Breast epithelium (tissue), 4 donors: Measurements from ENCODE around the gene DNASE2. TPM values are rescaled to one million over a fixed set of nuclear protein-coding genes. Genes with fewer than 3 reads are reported as not detected.
A peak's percentile ranks its signal among the peaks of the same experiment; 100 is the strongest.
"Not testable (repeated sequence)": the region's sequence is repeated elsewhere in the genome, so short reads cannot be mapped to it uniquely, and the experiment has no call there.

Source experiments
- DNase-seq, 2 donors: peaks; one replicate each; pipeline ENCODE4 v3.0.0-alpha.2; 2019; ENCODE audit warnings: low spot score in 2 of 2
- H3K27ac ChIP-seq, 2 donors: fragments of 200-600 bp; sonication (generic) in 1 of 2; one replicate each; pipeline ENCODE4 v1.5.1; 2016 to 2019; ENCODE audit warnings: mild to moderate bottlenecking in 1 of 2
- H3K27me3 ChIP-seq, 2 donors: fragments of 200-600 bp; sonication (generic) in 1 of 2; one replicate each; pipeline versions ENCODE4 v1.5.1 to v1.6.0; 2017 to 2019; ENCODE audit warnings: control low read depth in 1 of 2, mild to moderate bottlenecking in 1 of 2
- H3K36me3 ChIP-seq: fragments of 200-600 bp; one replicate; pipeline ENCODE4 v1.5.1; 2019
- H3K4me1 ChIP-seq, 2 donors: fragments of 200-600 bp; sonication (generic); one replicate each; pipeline ENCODE4 v1.5.1; 2016 to 2019; ENCODE audit warnings: control low read depth in 1 of 2
- H3K4me3 ChIP-seq, 3 donors: fragments of 200-600 bp; sonication (generic); 1 replicate in 2 of 3; 2 replicates in 1 of 3; pipeline ENCODE4 v1.5.1; 2016 to 2019; ENCODE audit warnings: mild to moderate bottlenecking in 3 of 3, moderate library complexity in 2 of 3
- H3K9me3 ChIP-seq, 2 donors: fragments of 200-600 bp; sonication (generic) in 1 of 2; one replicate each; pipeline ENCODE4 v1.5.1; 2016 to 2019; ENCODE audit warnings: control low read depth in 1 of 2
- POLR2A ChIP-seq: fragments of 450-650 bp; IDR thresholded peaks from one replicate; pipeline ENCODE4 v1.6.1; 2016; ENCODE audit warnings: antibody characterized with exemption, mild to moderate bottlenecking, moderate library complexity
- POLR2AphosphoS5 ChIP-seq, 3 donors: sonication (generic); formaldehyde crosslinking; IDR thresholded peaks; one replicate each; pipeline ENCODE4 v1.6.1; 2017; ENCODE audit warnings: antibody characterized with exemption in 3 of 3
- intact Hi-C: fragments of 100-400 bp; cut with DNase I; formaldehyde crosslinking; loops from one replicate; pipeline ENCODE4 v1.15.1; 2023; ENCODE audit warnings: low total_unique reads
- total RNA-seq, 3 donors: library from RNA; depleted of rRNA; stranded (reverse); fragments of >200 nt; gene quantifications; one replicate each; pipeline ENCODE4 v1.1.0, GENCODE V29; 2016
- TF ChIP-seq, protein P1 (sequence below), 3 donors: fragments of 450-650 bp; IDR thresholded peaks; one replicate each; pipeline ENCODE4 v1.5.1; 2016 to 2017; ENCODE audit warnings: antibody characterized with exemption in 3 of 3, mild to moderate bottlenecking in 3 of 3, moderate library complexity in 3 of 3

DNASE2 gene
- total RNA-seq, 3 donors from 2014 or later = 29.8 to 61.0 (median 46.2) TPM

DNA sequence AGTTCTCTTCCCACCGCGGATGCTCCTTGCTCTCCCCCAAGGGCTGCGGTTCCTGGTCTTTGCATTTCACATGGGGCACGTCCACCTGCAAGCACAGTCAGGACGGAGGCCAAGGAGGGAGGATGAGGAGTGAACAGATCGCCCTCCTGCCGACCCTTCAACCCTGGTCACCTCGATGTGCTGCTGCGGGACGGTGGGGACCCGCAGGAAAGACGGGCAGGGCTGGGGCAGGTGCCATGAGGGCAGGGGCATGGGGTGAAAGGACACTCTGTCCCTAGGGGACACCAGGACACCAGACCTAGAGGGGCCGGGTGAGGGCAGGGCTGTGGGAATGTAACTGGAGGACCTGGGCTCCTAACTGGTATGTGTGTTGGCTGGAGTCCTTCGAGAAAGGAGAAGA, 37.0 kb upstream of the DNASE2 start:
- no peak for DNase-seq
- Histone ChIP-seq H3K4me3 (no peak overlapping the region), H3K27ac (no peak overlapping the region), H3K27me3 (no peaks in the 10 kb centered on the region), H3K4me1 (peaks cover 0 to 12% of the 10 kb centered on the region in 2 donors), H3K36me3 (no peaks in the 10 kb centered on the region), H3K9me3 (no peaks in the 10 kb centered on the region)
- TF ChIP-seq POLR2A (no peak), POLR2AphosphoS5 (IDR thresholded peaks at IDR 0.05) (no peak)
- TF ChIP-seq, protein P1, sequence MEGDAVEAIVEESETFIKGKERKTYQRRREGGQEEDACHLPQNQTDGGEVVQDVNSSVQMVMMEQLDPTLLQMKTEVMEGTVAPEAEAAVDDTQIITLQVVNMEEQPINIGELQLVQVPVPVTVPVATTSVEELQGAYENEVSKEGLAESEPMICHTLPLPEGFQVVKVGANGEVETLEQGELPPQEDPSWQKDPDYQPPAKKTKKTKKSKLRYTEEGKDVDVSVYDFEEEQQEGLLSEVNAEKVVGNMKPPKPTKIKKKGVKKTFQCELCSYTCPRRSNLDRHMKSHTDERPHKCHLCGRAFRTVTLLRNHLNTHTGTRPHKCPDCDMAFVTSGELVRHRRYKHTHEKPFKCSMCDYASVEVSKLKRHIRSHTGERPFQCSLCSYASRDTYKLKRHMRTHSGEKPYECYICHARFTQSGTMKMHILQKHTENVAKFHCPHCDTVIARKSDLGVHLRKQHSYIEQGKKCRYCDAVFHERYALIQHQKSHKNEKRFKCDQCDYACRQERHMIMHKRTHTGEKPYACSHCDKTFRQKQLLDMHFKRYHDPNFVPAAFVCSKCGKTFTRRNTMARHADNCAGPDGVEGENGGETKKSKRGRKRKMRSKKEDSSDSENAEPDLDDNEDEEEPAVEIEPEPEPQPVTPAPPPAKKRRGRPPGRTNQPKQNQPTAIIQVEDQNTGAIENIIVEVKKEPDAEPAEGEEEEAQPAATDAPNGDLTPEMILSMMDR (IDR thresholded peaks at IDR 0.05) = no peak
- intact Hi-C loops = no loop called here

DNA sequence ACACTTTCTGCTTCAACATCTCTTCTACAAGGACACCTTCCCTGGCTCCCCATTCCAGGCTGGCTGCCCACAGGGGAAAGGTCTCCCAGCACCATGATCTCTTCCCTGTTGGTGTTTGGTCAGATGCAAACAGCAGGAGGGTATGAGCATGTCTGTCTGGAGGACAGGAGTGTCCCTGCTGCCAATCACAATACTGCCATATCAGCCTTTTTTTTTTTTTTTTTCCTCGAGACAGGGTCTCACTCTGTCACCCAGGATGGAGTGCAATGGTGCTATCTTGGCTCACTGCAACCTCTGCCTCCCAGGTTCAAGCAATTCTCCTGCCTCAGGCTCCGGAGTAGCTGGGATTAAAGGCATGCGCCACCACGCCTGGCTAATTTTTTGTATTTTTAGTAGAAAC, 34.6 kb upstream of the DNASE2 start:
- H3K27me3 ChIP-seq, H3K36me3 ChIP-seq, H3K4me3 ChIP-seq, H3K27ac ChIP-seq, DNase-seq, intact Hi-C loops, H3K9me3 ChIP-seq: not testable (repeated sequence)
- H3K4me1 ChIP-seq = peaks cover 0 to 12% of the 10 kb centered on the region in 2 donors

DNA sequence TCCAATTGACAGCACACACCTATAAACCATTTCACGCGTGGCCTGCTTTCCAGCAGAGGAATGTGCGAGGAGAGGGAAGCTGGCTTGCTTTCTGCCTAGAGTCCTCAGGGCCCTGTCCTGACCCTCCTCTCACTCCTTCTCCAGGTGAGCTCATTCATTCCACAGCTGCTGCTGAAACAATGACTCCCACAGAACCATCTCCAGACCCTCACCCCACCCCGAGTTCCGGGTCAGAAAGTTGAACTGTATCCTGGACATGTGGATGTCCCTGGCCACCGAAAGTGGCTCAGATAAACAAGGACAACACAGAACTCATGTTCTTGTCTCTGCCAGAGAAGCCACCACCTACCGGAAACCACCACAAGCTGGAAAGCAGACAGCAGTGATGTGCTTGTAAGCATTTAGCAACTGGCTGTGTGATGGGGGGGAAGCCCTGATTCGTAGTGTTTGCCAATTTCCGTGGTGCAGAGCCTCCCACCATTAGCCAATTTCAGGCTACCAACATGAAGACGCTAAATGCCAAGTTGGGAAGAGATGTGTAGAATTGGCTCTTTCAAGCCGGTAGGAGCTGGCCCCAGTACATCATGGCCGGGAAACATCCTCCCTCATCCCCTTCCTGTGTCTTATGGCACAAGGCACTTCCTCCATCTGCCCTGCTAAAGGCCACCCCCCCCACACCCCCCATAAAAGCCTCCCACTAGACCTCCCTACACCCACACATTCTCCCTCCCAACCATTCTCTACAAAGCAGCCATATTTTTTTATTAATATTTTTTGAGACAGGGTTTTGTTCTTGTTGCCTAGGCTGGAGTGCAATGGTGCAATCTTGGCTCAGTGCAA, 32.8 kb upstream of the DNASE2 start:
- no peaks in the 10 kb centered on the region for H3K36me3 ChIP-seq
- peaks cover 0 to 12% of the 10 kb centered on the region in 2 donors for H3K4me1 ChIP-seq
- H3K27me3 ChIP-seq = no peaks in the 10 kb centered on the region
- DNase-seq = peak in 1 of 2 donors; percentile 65
- H3K9me3 ChIP-seq = no peaks in the 10 kb centered on the region
- intact Hi-C loops = no loop called here
- TF ChIP-seq POLR2A = no peak
- TF ChIP-seq POLR2AphosphoS5 (IDR thresholded peaks at IDR 0.05) = peak in 2 of 3 donors; percentile 8 to 44
- peak overlapping the region in 2 of 3 donors; percentile 34 to 40 for H3K4me3 ChIP-seq
- H3K27ac ChIP-seq = peak overlapping the region; percentile 92 to 93

DNA sequence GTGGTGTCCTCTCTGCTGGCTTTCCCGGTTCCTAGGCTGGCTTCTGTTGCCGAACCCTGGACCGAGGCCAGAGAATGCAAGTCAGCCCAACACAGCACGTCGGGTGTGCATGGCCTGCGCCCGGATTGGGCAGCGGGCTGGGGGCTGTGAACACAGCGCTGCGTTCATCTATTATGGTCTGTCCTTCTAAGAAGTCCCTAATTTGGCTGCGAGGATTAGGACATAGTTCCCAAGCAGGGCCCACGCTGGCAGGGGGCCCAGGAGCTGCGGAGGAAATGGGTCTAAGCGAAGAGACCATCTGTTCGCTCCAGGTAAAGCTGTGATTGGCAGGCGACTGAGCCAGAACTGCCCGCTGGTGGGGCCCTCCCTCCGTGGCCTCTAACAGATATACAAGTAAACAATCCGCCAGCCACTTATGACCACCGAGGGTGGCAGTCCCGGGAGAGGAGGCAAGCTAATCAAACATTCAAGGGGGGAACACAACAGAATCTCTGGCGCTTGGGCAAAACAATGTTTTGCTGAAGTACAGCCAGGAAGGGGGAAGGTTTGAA, 31.8 kb upstream of the DNASE2 start:
- H3K4me3 ChIP-seq = peak overlapping the region in 2 of 3 donors; percentile 40 to 58
- H3K36me3 ChIP-seq = no peaks in the 10 kb centered on the region
- peak; percentile 85 to 90 for DNase-seq
- intact Hi-C loops = no loop called here
- peak overlapping the region; percentile 92 to 93 for H3K27ac ChIP-seq
- TF ChIP-seq, protein P1 (IDR thresholded peaks at IDR 0.05) = no peak
- peak; percentile 30 to 55 (median 36) for TF ChIP-seq POLR2AphosphoS5 (IDR thresholded peaks at IDR 0.05)
- no peak for TF ChIP-seq POLR2A
- H3K9me3 ChIP-seq = no peaks in the 10 kb centered on the region
- no peaks in the 10 kb centered on the region for H3K27me3 ChIP-seq
- peaks cover 0 to 12% of the 10 kb centered on the region in 2 donors for H3K4me1 ChIP-seq

DNA sequence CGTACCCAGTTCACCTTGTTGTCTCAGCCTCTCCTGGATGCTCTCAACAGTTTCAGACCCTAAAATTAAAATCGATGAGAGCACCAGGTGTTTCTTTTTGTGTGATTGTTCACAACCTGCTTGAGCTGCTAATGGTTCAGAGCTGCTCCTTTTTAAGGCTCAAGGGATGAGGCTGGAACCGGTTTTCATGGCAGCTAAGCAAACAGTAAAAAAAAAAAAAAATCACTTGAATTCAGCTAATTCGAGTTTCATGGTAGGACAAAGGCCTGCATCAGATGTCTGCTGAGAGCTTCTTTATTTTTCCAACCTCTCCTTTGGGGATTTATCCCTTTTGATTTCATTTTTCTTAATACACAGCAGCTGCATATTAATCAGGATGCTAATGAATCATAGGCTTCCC, 31.3 kb upstream of the DNASE2 start:
- H3K9me3 ChIP-seq = no peaks in the 10 kb centered on the region
- no peak for TF ChIP-seq POLR2AphosphoS5 (IDR thresholded peaks at IDR 0.05)
- TF ChIP-seq, protein P1 (IDR thresholded peaks at IDR 0.05) = no peak
- TF ChIP-seq POLR2A = no peak
- H3K27me3 ChIP-seq = no peaks in the 10 kb centered on the region
- intact Hi-C loops = no loop called here
- H3K4me3 ChIP-seq = peak overlapping the region in 2 of 3 donors; percentile 40 to 58
- peak overlapping the region; percentile 92 to 93 for H3K27ac ChIP-seq
- DNase-seq = no peak
- no peaks in the 10 kb centered on the region for H3K36me3 ChIP-seq
- H3K4me1 ChIP-seq = peaks cover 0 to 12% of the 10 kb centered on the region in 2 donors

DNA sequence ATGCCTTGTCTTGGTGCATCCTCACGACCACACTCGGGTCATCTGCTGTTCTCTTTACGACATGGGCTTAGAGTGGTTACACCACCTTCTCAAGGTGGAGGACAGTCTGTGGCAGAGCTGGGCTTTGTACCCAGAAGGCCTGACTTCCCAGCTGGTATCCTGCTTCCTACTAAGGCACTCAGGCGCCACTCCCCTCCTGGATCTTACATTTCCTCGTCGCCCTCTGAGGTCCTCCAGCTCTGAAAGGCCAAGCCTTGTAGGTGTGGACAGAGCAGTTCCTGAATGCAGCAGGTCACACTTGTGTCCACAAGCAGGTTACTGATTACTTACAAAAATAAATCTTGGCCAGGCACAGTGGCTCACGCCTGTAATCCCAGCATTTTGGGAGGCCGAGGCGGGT, 25.9 kb upstream of the DNASE2 start:
- H3K27ac ChIP-seq = no peak overlapping the region
- H3K9me3 ChIP-seq = no peaks in the 10 kb centered on the region
- TF ChIP-seq, protein P1 (IDR thresholded peaks at IDR 0.05) = no peak
- TF ChIP-seq POLR2AphosphoS5 (IDR thresholded peaks at IDR 0.05) = no peak
- no peak for TF ChIP-seq POLR2A
- H3K4me1 ChIP-seq = no peaks in the 10 kb centered on the region
- H3K27me3 ChIP-seq = no peaks in the 10 kb centered on the region
- no peaks in the 10 kb centered on the region for H3K36me3 ChIP-seq
- intact Hi-C loops = no loop called here
- DNase-seq = no peak
- H3K4me3 ChIP-seq = no peak overlapping the region
